ENCODE data around the gene ISG20L2.
A peak's percentile ranks its signal among the peaks of the same experiment; 100 is the strongest.
"Not testable (repeated sequence)": the region's sequence is repeated elsewhere in the genome, so short reads cannot be mapped to it uniquely, and the experiment has no call there.

Gene ISG20L2

GRCh38 chr1:156757572-156758253 lies 29.1 kb upstream of the ISG20L2 start:
- intact Hi-C loops (cut with DNase I): not testable (repeated sequence)
- DNase-seq: peak in 1 of 42 donors; percentile 3

DNA sequence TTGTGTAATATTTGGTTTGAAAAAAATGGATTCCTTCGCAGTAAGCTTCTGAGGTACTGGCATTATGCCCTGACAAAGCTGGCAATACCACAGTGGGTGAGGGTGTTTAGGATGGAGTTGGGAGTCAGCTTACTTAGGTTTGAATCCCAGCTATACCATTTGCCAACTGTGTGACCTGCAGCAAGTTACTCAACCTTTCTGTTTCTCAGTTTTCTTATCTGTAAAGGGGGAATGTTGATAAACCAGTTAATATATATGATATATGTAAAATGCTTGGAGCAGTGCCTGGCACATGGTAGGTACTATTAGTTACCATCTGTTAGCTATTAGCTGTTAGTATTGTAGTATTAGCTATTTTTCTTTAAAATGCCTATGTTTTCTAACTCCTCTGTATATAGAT lies 27.8 kb upstream of the ISG20L2 start:
- intact Hi-C loops (cut with DNase I): no loop called here
- DNase-seq: no peak

DNA sequence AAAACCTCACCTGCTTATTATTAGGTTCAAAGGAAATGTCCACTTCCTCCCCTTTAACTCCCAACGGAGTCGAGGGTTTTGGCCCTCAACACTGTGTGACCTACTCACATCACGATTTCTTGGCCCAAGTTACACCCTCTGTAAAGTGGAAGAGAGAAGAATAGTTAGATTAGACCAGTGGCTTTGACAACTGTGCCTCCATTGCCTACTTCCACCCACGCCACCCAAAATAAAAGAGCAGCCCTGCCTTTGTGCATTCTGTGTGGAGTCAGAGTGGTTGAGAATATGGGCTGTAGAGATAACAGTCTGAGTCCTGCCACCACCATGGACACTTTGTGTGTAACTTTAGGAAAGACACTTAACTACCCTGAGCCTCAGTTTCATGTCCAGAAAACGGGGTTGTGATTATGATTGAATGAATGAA lies 27.0 kb upstream of the ISG20L2 start:
- intact Hi-C loops (cut with DNase I): no loop called here
- DNase-seq: no peak

GRCh38 chr1:156754219-156754618 lies 25.7 kb upstream of the ISG20L2 start:
- intact Hi-C loops (cut with DNase I): no loop called here
- peak in 1 of 42 donors; percentile 4 for DNase-seq

- intact Hi-C loops (cut with DNase I): no loop called here
- DNase-seq: peak in 1 of 42 donors; percentile 17
Measured at GRCh38 chr1:156752843-156753482, 24.4 kb upstream of the ISG20L2 start.

GRCh38 chr1:156751757-156752481 lies 23.4 kb upstream of the ISG20L2 start:
- DNase-seq: peak; percentile 94 to 99 (median 98)
- intact Hi-C loops (cut with DNase I): loop anchor here (2.0 kb wide), 1 partner anchor 15 kb away; the partner anchor contains the start of gene PRCC

DNA sequence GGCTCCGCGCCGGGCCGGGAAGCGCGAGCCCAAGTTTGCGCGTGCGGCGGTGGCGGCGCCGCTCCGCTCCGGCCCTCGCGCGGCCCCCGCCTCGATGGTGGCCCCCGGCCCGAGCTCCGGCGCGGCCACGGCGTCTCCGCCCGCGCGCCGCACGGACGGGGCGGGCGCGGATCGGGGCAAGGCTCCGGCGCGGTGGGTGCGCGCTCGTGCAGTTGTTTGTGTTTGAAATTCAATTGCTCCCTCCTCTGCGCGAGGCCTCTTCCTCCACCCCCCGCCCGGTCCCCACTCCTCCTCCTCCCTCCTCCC lies 22.8 kb upstream of the ISG20L2 start, which contains the start of gene HDGF:
Gene HDGF (minus strand): TSS at position 225 of the 306 bp plus-strand sequence. CDS start 246 bp downstream, outside the sequence.
- intact Hi-C loops (cut with DNase I): loop anchor here (2.0 kb wide), 1 partner anchor 15 kb away; the partner anchor contains the start of gene PRCC
- no peak for DNase-seq

DNA sequence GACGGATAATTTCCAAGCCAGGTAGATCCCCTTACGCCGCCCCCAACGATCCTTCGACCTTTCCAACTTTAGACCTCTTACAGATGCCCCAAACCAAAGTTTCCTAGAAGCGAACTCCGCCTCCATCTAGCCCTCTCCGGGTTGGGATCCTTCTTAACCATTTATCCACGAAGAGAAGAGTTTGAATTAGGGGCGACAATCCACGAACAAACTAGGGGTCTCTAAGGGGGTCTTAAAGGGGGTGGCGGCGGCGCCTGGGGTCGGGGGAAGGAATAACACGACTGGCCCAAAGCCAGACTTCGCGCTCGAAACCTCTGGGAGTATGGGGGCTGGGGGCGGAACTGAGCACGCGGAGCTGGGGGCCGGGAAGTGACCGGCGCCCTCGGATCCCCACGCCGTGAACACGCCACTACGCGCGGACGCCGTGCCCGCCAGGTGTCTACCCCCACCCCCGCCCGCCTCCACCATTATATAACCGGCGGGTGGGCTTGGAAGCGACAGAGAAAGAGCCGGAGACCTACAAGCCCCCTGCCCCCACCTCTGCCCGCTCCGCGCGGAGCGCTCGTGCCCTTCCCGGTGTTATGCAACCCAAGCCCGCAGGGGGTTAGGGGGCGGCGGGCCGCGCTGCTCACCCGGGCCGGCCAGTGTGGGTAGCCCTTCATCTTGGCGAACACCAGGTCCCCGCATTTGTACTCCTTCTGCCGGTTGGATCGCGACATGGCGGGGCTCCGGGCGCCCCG lies 22.3 kb upstream of the ISG20L2 start:
- DNase-seq: peak in 38 of 42 donors; percentile 28 to 77 (median 54)
- intact Hi-C loops (cut with DNase I): loop anchor here (2.0 kb wide), 1 partner anchor 16 kb away; the partner anchor contains the start of gene PRCC

- intact Hi-C loops (cut with DNase I): loop anchor here (2.0 kb wide), 1 partner anchor 17 kb away; the partner anchor contains the start of gene PRCC
- DNase-seq: peak in 2 of 42 donors; percentile 10 to 44
Measured at GRCh38 chr1:156750191-156750672, 21.7 kb upstream of the ISG20L2 start.

DNA sequence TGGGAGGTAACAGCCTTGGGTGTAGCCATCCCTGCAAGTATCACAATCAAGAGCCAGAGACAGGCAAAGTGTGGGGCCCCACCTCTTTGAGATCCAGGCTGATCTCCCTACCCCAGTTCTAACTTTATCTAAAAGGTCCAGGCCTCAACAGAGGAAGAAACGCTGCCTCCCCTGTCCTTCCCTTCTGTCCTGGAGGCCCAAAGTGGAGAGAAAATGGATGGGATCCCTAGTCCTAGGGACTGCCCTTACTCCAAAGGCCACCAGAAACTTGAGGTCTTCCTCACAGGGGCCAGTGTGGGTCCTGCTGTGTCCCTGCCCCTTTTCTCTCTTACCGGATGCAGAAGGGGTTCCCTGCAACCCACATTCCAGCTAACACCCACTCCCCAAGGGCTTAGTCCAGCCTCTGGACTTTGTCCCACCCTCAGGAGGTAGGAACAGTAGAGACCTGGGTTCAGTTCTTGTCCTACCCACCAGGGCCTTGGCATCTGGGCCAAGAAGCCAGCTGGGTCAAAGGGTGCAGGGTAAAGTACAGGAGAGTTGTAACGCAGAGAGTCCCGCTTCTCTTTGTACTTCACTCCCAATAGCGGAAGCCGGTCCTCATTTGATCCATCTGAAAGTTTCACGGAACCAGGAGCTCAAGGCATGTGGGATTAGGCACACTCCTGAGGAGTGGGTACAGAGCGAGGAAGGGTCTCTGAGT lies 21.0 kb upstream of the ISG20L2 start:
- no peak for DNase-seq
- intact Hi-C loops (cut with DNase I): loop anchor here (2.0 kb wide), 1 partner anchor 17 kb away; the partner anchor contains the start of gene PRCC

DNA sequence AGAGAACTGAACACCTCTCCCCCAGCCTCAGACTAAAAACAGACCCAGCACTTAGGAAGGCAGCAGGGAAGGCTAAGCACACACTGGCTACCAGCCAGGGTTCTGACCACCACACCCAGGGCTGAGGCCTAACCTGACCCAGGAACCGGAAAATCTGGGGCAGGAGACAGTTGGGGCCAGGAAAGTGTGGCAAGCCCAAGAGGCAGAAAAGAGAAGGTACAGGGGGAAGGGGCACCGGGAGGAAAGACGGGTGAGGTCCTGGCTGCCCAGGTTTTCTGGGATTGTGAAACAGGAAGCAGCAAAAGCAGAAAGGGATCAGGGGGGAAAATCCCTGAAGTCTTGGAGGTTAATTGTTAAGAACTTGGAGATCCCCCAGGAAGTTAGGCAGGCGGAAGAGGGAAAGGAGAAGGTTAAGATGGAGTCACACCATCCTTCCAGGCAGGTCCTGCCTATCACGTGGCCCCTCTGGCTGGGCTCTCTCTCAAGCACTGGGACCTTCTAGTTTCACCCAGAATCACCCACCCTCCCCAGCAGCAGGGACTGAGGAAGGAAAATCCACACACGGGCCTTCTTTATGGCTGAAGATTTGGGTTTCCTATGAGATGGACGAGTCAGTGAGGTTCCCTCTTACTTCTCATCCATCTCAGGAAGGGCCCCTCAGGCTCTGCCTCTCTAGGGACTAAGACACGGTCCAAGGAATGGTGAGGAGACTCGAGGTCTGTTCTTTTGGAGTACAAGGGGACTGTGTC lies 20.3 kb upstream of the ISG20L2 start:
- intact Hi-C loops (cut with DNase I): no loop called here
- DNase-seq: peak in 17 of 42 donors; percentile 17 to 73 (median 46)

DNA sequence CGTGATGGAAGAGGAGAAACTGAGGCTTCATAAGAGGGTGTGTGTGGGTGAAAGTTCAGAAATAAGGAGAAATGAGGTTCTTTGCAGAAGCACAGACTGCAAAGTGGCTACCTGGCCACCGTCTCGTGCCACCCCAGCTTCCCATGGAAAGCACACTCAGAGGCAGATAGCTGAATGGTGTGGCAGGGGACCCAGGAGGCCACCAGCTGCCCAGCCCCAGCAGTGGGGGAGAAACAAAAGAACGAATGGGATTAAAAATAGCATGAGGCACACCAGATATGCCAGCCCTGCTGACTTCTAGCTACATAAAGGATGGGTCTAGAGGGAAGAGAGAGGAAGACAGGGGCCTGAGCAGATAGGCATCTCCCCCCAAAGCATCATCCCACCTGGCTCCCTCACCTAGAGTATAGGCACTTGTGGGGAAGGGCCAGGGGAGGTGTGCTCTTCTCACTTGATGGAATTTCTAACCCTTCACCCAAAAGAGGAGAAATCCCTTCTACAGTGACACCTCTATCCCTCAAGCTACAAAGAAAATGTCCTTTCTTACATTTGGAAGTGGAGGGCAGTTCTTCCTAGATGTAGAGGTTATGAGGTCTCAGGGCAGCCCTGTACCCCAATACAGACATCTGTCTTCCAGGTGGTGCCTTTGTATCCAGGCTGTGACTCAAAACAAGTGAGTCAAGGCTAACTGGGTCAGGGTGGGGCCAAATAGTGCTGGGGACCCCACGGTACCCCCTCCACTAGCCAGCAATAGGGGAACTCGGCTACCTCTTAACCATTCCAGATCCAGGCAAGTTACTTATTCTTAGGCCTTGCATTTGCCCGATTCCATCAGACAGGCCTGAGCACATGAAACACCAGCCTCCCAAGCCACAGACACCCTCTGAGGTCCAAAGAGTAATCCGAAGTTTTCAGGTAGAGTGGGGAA lies 19.4 kb upstream of the ISG20L2 start:
- DNase-seq: peak in 1 of 42 donors; percentile 6
- intact Hi-C loops (cut with DNase I): no loop called here

GRCh38 chr1:156746728-156747631 lies 18.4 kb upstream of the ISG20L2 start:
- intact Hi-C loops (cut with DNase I): no loop called here
- peak; percentile 74 to 94 (median 84) for DNase-seq

DNA sequence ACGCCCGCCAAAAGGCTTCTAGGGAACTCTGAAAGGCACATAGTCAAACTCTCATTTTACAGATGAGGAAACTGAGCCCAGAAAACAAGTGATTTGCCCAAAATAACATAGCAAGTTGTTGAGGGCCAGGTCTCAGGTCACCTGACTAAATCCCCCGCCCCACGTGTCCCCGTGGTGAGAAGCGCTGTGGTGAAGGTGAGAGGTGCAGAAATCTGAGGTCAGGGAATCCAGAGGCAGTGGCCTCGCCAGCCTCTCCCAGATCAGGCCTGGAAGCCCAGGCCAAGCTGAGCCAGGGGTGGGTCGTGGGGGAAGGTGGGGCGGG lies 17.8 kb upstream of the ISG20L2 start:
- intact Hi-C loops (cut with DNase I): no loop called here
- no peak for DNase-seq

- DNase-seq: no peak
- intact Hi-C loops (cut with DNase I): no loop called here
Measured at GRCh38 chr1:156745881-156746280, 17.3 kb upstream of the ISG20L2 start.

Measured in head of caudate nucleus (tissue), 42 donors.